Ovary (tissue), 9 donors: Measurements from ENCODE around the gene CCDC102A. TPM values are rescaled to one million over a fixed set of nuclear protein-coding genes. Genes with fewer than 3 reads are reported as not detected.

ENCODE experiments used
- DNase-seq, 5 donors: peaks; one replicate each; pipeline ENCODE4 v3.0.0-alpha.2; 2019 to 2020
- H3K27ac ChIP-seq, 2 donors: fragments of 200-600 bp; one replicate each; pipeline versions ENCODE4 v1.5.1 to v1.8.0; 2019 to 2022
- H3K27me3 ChIP-seq: fragments of 200-600 bp; one replicate; pipeline ENCODE4 v1.8.0; 2022
- H3K36me3 ChIP-seq: fragments of 200-600 bp; sonication (generic); one replicate; pipeline ENCODE4 v1.5.1; 2019
- H3K4me1 ChIP-seq: one replicate; pipeline ENCODE4 v1.8.1; 2013; ENCODE audit warnings: mild to moderate bottlenecking, moderate library complexity; ENCODE audit not compliant: insufficient read depth
- H3K4me3 ChIP-seq: fragments of 200-600 bp; sonication (generic); one replicate; pipeline ENCODE4 v1.5.1; 2017
- H3K9me3 ChIP-seq, 2 donors: fragments of 200-600 bp in 1 of 2; sonication (generic) in 1 of 2; one replicate each; pipeline versions ENCODE4 v1.5.1 to v1.8.1; 2013 to 2019; ENCODE audit warnings: mild to moderate bottlenecking in 1 of 2, moderate library complexity in 1 of 2
- EP300 ChIP-seq: sonication (generic); formaldehyde crosslinking; IDR thresholded peaks from one replicate; pipeline ENCODE4 v1.6.1; 2017; ENCODE audit warnings: antibody characterized with exemption
- POLR2A ChIP-seq: fragments of 450-650 bp; IDR thresholded peaks from one replicate; pipeline ENCODE4 v1.6.1; 2017; ENCODE audit warnings: antibody characterized with exemption, mild to moderate bottlenecking, moderate library complexity
- WGBS, 3 donors: extraction: QIAGEN DNeasy Blood & Tissue Kit in 1 of 3; methylation state at CpG; one replicate each; pipeline versions ENCODE4 v1.1.5 to v1.1.7; 2013 to 2017; 5-methylcytosine and 5-hydroxymethylcytosine counted together
- intact Hi-C, 4 donors: fragments of 100-400 bp; cut with DNase I; formaldehyde crosslinking; loops; one replicate each; pipeline versions ENCODE4 v1.11.0 to v1.15.1; 2022 to 2023
- polyA plus RNA-seq, 2 donors: library from polyadenylated mRNA; stranded (reverse); fragments of 200-250 nt in 1 of 2; fragments of 350-450 nt in 1 of 2; fragmentation: Illumina TruSeq in 1 of 2; extraction: RNeasy Lipid Tissue Mini Kit (QIAGEN cat#74804) in 1 of 2; gene quantifications; one replicate each; pipeline ENCODE4 v1.2.3, GENCODE V29; 2013 to 2014
- total RNA-seq, 7 donors: library from RNA; depleted of rRNA in 2 of 7; stranded (reverse); fragments of >200 nt in 2 of 7; fragmentation: NEBNext Ultra II Directional in 3 of 7; extraction: Animal tissue kit (Norgen Biotek cat#: 25700) in 3 of 7; gene quantifications; one replicate each; pipeline versions ENCODE4 v1.1.0 to v1.2.4, GENCODE V29; 2016 to 2023
- TF ChIP-seq, protein P1 (sequence below), 3 donors: fragments of 450-650 bp in 2 of 3; fragments of 200-600 bp in 1 of 3; IDR thresholded peaks; one replicate each; pipeline versions ENCODE4 v1.5.1 to v1.8.0; 2016 to 2022; ENCODE audit warnings: antibody characterized with exemption in 3 of 3, mild to moderate bottlenecking in 1 of 3
- donor health status: DM: no; HTN: no; CAD: no; lungs with moderate emphysema.
- donor health status: DM: no; HTN: no; CAD: no.
- donor health status: Bipolar disorder and iron deficiency.
- donor health status: DM: yes; HTN: yes; CAD: no.
- donor health status: DM: no; HTN: no; CAD: no.
- donor health status: DM: yes; HTN: yes; CAD: no.

CCDC102A gene
- total and polyA plus RNA-seq, 9 donors = 5.9 to 22.4 (median 12.5) TPM

DNA sequence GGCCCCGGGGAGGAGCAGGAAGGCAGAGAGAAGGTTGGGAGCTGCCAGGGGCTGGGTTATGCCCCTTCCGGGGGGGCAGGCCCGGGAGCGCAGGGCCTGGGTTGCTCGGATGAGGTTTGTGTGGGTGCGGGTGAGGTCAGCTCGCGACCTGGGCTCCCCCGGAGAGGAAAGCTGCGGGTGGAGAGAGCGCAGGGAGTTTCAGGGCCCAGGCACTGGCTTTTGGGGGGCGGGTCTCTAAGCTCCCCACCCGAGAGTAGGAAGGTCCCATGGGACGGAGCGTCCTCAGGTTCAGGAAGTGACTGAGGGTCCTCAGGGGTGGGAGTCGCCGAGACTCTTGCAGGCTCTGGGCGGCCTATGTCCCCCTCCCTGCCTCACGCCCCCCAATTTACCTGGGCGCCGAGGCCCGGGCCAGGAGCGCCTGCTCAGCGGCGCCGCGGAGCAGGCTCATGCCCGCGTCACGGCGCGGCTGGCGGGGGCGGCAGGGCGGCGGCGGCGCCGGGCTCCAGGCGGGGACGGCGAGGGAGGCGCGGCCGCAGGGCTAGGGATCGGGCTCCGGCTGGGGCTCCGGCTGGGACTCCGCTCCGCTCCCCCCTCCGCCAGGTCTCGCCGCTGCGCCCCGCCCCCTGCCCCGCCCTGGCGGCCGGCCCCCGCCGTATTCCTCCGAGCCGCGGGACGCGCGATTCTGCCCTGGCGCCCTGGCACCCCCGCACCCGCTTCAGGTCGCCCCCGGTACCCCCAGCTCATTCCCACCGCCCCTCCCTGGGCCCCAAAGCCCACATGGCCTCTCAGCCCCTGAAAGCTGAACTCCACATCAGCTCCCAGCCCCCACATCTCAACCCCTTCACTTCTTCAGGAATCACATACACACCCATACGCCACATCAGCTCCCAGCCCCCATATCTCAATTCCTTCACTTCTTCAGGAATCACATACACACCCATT is 50.2 kb downstream of the CCDC102A start, which contains the start of gene DOK4:
DOK4 (minus strand) TSS at position 578 of the 942 bp plus-strand sequence. CDS start 6,986 bp downstream, outside the sequence.
- Histone ChIP-seq H3K9me3 (no peaks in the 10 kb centered on the region), H3K27ac (peak within 1 kb of the TSS; percentile 58 to 83), H3K4me3 (peak within 1 kb of the TSS; percentile 41), H3K4me1 (peaks cover 8% of the 10 kb centered on the region), H3K36me3 (no peaks in the 10 kb centered on the region), H3K27me3 (no peaks in the 10 kb centered on the region)
- DNase-seq = peak; percentile 80 to 91 (median 87)
- WGBS, 3 donors = 1 to 2% (median 1%) methylated on average over 27 to 73 of the region's 73 CpGs
- TF ChIP-seq POLR2A (no peak), EP300 (no peak)
- TF ChIP-seq, protein P1, sequence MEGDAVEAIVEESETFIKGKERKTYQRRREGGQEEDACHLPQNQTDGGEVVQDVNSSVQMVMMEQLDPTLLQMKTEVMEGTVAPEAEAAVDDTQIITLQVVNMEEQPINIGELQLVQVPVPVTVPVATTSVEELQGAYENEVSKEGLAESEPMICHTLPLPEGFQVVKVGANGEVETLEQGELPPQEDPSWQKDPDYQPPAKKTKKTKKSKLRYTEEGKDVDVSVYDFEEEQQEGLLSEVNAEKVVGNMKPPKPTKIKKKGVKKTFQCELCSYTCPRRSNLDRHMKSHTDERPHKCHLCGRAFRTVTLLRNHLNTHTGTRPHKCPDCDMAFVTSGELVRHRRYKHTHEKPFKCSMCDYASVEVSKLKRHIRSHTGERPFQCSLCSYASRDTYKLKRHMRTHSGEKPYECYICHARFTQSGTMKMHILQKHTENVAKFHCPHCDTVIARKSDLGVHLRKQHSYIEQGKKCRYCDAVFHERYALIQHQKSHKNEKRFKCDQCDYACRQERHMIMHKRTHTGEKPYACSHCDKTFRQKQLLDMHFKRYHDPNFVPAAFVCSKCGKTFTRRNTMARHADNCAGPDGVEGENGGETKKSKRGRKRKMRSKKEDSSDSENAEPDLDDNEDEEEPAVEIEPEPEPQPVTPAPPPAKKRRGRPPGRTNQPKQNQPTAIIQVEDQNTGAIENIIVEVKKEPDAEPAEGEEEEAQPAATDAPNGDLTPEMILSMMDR (IDR thresholded peaks at IDR 0.05) = no peak
- intact Hi-C loops = no loop called here

DNA sequence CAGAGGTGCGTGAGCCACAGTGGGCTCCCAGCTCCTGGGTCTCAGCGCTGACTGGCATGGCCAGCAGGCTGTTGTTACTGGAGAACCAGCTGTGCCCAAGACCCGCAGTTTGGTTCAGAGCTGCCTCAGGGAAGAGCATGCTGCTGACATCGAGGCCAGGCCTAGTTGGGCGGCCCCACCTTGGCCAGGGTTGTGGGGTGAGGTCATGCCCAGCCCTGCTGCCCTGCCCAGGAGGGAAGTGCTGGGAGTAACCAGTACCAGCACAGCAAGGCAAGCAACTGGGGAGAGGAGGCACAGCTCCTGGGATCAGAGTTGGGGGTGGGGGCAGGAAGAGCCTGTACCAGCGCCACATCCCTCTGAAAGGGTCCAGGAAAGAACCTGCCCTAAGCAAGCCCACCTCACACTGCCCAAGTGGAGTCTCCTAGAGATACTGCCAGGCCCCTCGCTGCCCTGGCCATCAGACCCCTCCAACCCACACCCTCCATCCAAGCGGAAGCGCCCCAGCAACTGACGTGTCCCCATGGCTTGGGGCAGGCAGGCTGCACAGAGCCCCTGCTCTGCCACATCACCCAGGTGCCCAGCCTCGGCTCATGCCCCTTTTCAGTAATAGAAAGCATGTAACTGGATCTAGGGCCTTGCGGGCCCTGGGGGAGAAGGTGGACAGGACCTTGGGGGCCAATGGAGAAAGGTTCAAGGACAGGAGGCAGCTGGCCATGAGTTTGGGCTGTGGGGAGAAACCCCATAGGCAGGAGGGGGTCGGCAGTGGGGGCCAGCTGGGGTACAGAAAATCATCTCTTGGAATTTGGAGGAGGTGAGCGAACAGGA is 51.1 kb downstream of the CCDC102A start:
- WGBS, 3 donors = 57 to 66% (median 57%) methylated on average over 14 of the region's 14 CpGs
- DNase-seq = peak in 2 of 5 donors; percentile 37 to 42
- intact Hi-C loops = no loop called here
- Histone ChIP-seq H3K4me1 (peaks cover 10% of the 10 kb centered on the region), H3K4me3 (peak overlapping the region; percentile 41), H3K27me3 (no peaks in the 10 kb centered on the region), H3K36me3 (no peaks in the 10 kb centered on the region), H3K27ac (peak overlapping the region; percentile 58 to 83), H3K9me3 (no peaks in the 10 kb centered on the region)
- TF ChIP-seq EP300 (no peak), POLR2A (no peak)
- TF ChIP-seq, protein P1 (IDR thresholded peaks at IDR 0.05) = no peak

GRCh38 chr16:57484515-57485005 is 51.8 kb downstream of the CCDC102A start:
- TF ChIP-seq, protein P1 (IDR thresholded peaks at IDR 0.05) = no peak
- TF ChIP-seq POLR2A (no peak), EP300 (no peak)
- Histone ChIP-seq H3K27ac (no peak overlapping the region), H3K27me3 (no peaks in the 10 kb centered on the region), H3K4me3 (no peak overlapping the region), H3K9me3 (no peaks in the 10 kb centered on the region), H3K36me3 (no peaks in the 10 kb centered on the region), H3K4me1 (peaks cover 16% of the 10 kb centered on the region)
- intact Hi-C loops = no loop called here
- 85 to 87% (median 87%) methylated on average over 7 to 8 of the region's 8 CpGs for WGBS, 3 donors
- no peak for DNase-seq
